ENCODE measurements around the gene MIB2. TPM values are rescaled to one million over a fixed set of nuclear protein-coding genes. Genes with fewer than 3 reads are reported as not detected.
"Not testable (repeated sequence)": the region's sequence is repeated elsewhere in the genome, so short reads cannot be mapped to it uniquely, and the experiment has no call there.

The MIB2 gene
- total RNA-seq, 4 donors from 2014 or later, result 50.5 to 108 (median 98.6) TPM

DNA sequence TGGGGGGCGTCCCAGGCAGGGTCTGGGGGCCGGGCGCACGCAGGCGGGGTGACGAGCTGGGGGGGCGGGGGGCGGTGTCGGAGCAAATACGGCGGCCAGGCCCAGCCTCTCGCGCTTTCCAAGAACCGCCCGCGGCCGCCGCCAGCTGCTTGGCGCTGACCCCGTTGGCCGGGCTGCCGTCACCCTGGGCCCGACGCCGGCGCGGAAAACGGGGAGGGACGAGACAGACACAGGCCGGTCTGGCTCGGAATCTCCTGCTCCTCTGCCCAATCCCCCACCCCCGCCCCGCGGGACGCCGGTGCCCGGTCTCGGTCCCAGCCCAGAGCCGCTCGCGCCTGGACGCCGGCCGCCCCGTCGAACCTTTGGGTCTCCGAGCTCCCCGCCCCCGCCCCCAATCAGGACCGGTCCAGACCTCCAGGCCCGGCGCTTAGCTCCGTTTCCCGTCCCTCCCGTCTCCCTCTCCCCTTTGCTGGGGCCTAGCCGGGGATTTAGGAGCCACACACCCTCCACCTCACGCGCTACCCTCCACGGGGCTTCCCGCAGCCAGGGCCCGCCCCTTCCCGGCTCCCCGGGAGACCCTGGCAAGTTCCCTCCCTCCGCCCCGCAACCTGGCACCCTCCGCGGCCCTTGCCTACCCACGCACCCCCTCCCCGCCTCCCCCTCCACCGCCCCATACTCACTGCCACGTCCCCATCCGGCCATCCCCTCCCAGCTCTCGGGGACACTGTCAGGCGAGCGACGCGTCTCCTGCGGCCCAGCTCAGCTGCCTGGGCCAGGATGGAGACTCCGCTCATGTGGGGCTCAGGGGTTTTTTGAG lies 15.9 kb downstream of the MIB2 start:
- Histone ChIP-seq H3K4me3 (peak overlapping the region in 2 of 4 donors; percentile 35 to 38), H3K27ac (peak overlapping the region in 2 of 4 donors; percentile 72 to 80), H3K4me1 (peaks cover 0 to 23% (median 8%) of the 10 kb centered on the region in 4 donors), H3K9me3 (no peaks in the 10 kb centered on the region), H3K27me3 (peaks cover 0 to 27% of the 10 kb centered on the region in 2 donors), H3K36me3 (peaks cover 0 to 39% (median 4%) of the 10 kb centered on the region in 3 donors)
- DNase-seq (ENCODE audit: low spot score in 2 of 2), result peak in 1 of 2 donors; percentile 36
- TF ChIP-seq POLR2A (IDR thresholded peaks at IDR 0.05) (no peak), EP300 (IDR thresholded peaks at IDR 0.05) (peak in 1 of 2 donors; percentile 19)
- TF ChIP-seq, protein P1, sequence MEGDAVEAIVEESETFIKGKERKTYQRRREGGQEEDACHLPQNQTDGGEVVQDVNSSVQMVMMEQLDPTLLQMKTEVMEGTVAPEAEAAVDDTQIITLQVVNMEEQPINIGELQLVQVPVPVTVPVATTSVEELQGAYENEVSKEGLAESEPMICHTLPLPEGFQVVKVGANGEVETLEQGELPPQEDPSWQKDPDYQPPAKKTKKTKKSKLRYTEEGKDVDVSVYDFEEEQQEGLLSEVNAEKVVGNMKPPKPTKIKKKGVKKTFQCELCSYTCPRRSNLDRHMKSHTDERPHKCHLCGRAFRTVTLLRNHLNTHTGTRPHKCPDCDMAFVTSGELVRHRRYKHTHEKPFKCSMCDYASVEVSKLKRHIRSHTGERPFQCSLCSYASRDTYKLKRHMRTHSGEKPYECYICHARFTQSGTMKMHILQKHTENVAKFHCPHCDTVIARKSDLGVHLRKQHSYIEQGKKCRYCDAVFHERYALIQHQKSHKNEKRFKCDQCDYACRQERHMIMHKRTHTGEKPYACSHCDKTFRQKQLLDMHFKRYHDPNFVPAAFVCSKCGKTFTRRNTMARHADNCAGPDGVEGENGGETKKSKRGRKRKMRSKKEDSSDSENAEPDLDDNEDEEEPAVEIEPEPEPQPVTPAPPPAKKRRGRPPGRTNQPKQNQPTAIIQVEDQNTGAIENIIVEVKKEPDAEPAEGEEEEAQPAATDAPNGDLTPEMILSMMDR (IDR thresholded peaks at IDR 0.05), result no peak
- 4 to 9% methylated on average over 20 to 25 of the region's 79 CpGs for WGBS, 2 donors

DNA sequence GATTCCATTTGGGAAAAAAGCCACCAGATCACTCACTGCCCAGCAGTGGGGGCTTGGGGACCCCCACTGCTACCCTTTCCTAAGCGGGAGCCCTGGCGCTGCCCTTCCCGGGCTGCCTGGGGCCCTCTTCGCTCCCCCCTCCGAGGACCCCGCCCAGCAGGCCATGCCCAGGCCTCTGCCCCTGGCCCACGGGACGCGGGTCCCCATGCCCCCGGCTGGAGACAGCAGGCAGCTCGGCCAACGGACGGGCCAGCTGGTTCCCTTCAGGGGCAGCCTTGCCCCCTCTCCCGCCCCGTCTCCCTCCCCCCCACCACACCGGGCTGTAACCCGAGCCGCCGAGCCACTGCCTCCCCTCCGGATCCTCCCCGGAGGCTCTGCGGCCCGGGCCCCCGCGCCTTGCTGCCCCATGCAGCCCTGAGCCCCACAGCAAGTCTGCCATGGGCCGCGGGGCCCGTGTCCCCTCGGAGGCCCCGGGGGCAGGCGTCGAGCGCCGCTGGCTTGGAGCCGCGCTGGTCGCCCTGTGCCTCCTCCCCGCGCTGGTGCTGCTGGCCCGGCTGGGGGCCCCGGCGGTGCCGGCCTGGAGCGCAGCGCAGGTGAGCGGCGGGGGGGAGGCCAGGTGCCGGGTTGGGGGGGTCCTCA lies 16.6 kb downstream of the MIB2 start, which contains the start of gene MMP23B:
TSS of gene MMP23B (plus strand) at position 392 of the 639 bp plus-strand sequence. CDS start at position 438, 46 bp downstream.
- 2 to 3% methylated on average over 7 to 36 of the region's 48 CpGs for WGBS, 2 donors
- Histone ChIP-seq H3K27ac (peak within 1 kb of the TSS in 2 of 4 donors; percentile 72 to 80), H3K4me3 (peak within 1 kb of the TSS in 2 of 4 donors; percentile 35 to 38), H3K9me3 (no peaks in the 10 kb centered on the region), H3K36me3 (peaks cover 0 to 39% (median 8%) of the 10 kb centered on the region in 3 donors), H3K4me1 (peaks cover 0 to 23% (median 8%) of the 10 kb centered on the region in 4 donors), H3K27me3 (peaks cover 0 to 27% of the 10 kb centered on the region in 2 donors)
- TF ChIP-seq POLR2A (IDR thresholded peaks at IDR 0.05), result no peak
- no peak for DNase-seq (ENCODE audit: low spot score in 2 of 2)

DNA sequence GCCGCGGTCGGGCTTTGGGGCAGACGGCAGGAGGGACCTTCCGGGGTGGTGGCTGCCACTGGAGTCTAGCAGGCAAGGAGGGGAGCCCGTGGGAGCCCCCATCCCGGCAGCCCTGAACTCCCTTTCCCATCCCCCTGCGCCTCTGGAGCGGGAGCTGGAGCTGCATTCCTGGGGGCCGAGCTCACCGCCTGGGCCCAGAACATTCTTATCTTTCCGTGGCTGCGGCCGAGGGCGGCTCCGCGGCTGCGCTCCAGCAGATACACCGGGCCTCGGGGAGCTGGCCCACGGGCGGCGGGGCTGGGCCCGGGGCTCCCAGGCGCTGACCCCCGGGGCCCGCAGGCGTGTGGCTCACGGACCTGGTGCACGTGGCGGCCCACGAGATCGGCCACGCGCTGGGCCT lies 18.1 kb downstream of the MIB2 start:
- H3K27ac ChIP-seq; H3K9me3 ChIP-seq; DNase-seq (ENCODE audit: low spot score in 2 of 2); H3K4me3 ChIP-seq: not testable (repeated sequence)
- peaks cover 0 to 23% (median 8%) of the 10 kb centered on the region in 4 donors for H3K4me1 ChIP-seq
- no CpG with 5 or more reads among the region's 35 CpGs for WGBS, 2 donors
- peaks cover 0 to 27% of the 10 kb centered on the region in 2 donors for H3K27me3 ChIP-seq
- H3K36me3 ChIP-seq, result peaks cover 0 to 39% (median 11%) of the 10 kb centered on the region in 3 donors

DNA sequence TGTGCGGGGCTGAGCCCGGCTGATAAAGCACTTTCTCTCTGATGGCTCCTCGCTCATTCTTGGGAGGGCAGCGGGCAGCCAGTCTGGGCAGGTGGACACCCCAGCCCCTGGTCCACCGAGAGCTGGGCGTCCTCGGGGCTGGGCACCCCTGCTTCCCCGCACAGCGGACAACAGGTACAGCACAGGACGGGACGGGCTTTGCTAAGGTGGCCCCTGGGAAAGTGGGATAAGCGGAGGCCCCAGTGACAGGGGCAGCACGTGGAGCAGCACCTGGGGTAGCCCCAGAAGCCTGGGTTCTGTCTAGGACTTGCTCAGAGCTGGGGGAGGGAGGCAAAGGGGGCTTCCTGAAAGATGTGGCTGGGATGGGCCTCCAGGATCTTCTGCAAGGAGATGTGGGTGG lies 19.3 kb downstream of the MIB2 start:
- H3K9me3 ChIP-seq, H3K27ac ChIP-seq, H3K4me3 ChIP-seq: not testable (repeated sequence)
- H3K36me3 ChIP-seq, result peaks cover 0 to 36% (median 11%) of the 10 kb centered on the region in 3 donors
- peaks cover 0 to 23% (median 8%) of the 10 kb centered on the region in 4 donors for H3K4me1 ChIP-seq
- WGBS, 2 donors, result 92% methylated on average over 6 of the region's 13 CpGs; no CpG with 5 or more reads in 1 of the 2 donors
- peaks cover 0 to 27% of the 10 kb centered on the region in 2 donors for H3K27me3 ChIP-seq
- peak in 1 of 2 donors; percentile 8 for DNase-seq (ENCODE audit: low spot score in 2 of 2)

DNA sequence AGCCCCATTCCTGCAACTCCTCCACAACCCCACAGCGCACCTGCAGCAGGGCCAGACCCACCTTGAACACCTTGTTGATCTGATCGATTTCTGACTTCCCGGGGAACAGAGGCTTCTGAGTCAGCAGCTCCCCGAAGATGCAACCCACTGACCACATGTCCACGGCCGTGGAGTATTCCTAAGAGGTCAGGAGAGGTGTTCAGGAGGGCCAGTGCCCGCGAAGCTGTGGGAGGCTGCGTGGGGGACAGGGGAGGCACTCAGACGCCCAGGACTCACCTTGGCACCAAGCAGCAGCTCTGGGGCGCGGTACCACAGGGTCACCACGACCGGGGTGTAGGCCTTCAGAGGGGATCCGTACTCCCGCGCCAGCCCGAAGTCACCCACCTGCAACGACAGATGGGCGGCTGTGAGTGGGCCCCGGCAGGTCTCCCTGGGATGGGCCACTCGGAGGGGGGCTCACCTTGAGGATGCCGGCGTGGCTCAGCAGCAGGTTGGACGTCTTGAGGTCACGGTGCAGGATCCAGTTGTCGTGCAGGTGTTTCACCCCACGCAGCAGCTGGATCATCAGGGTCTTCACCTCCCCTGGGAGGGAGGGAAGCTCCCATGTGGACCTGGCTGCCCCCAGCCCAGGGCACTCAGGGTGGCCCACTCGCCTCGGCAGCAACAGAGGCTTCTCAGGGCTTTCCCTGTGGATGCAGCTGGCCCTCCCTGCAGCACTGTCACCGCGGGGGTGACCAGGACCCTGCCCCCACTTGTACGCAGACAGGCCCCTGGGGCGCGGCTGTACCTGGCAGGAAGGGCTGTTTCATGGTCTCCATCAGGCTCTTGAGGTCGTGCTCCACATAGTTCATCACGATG lies 21.6 kb downstream of the MIB2 start:
- H3K27ac ChIP-seq, H3K4me3 ChIP-seq, H3K4me1 ChIP-seq, H3K9me3 ChIP-seq, H3K27me3 ChIP-seq: not testable (repeated sequence)
- H3K36me3 ChIP-seq, result peaks cover 0 to 49% (median 11%) of the 10 kb centered on the region in 3 donors
- peak in 1 of 2 donors; percentile 11 for DNase-seq (ENCODE audit: low spot score in 2 of 2)
- WGBS, 2 donors, result 92 to 96% methylated on average over 21 to 27 of the region's 37 CpGs

DNA sequence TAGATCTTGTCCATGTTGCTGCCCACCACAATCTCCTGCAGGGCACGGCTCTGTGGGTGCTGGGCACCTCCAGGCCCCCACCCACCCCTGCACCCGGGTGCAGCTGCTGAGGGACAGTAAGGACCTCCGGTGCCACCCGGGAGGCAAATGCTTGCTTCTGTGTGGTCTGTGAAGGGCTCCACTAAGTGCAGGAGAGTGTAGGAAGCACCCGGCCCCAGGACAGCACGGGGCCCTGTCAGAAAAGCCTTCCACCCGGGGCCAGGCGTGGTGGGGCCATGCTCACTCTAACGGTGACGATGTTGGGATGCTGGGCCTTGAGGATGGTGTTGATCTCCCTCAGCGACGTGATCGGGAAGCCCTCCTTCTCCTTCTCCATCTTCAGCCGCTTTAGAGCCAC lies 22.2 kb downstream of the MIB2 start:
- H3K27me3 ChIP-seq, H3K27ac ChIP-seq, H3K4me3 ChIP-seq, H3K4me1 ChIP-seq, H3K9me3 ChIP-seq: not testable (repeated sequence)
- H3K36me3 ChIP-seq, result peaks cover 0 to 49% (median 11%) of the 10 kb centered on the region in 3 donors
- WGBS, 2 donors, result 86 to 92% methylated on average over 4 to 14 of the region's 14 CpGs
- DNase-seq (ENCODE audit: low spot score in 2 of 2), result peak in 1 of 2 donors; percentile 5

DNA sequence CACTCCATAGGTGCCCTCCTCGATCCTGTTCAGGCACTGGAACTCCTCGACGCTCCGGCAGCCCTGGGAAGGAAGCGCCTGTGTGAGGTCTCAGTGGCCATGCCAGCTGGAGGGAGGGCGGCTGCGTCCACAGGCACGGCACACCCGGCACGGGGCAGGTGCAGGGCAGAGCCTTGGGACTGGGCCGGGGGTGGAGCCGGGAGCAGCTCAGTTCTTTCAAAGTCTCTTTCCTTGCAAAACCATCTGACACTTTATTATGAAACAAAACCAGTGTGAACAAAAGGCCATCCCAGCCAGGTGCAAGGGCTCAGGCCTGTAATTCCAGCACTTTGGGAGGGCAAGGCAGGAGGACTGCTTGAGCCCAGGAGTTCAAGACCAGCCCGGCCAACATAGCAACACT lies 23.2 kb downstream of the MIB2 start:
- DNase-seq (ENCODE audit: low spot score in 2 of 2), result peak in 1 of 2 donors; percentile 13
- not testable (repeated sequence) for H3K9me3 ChIP-seq, H3K4me3 ChIP-seq, H3K4me1 ChIP-seq, H3K27ac ChIP-seq, H3K27me3 ChIP-seq
- peaks cover 0 to 51% (median 11%) of the 10 kb centered on the region in 3 donors for H3K36me3 ChIP-seq
- WGBS, 2 donors, result 62 to 95% methylated on average over 3 to 8 of the region's 13 CpGs

DNA sequence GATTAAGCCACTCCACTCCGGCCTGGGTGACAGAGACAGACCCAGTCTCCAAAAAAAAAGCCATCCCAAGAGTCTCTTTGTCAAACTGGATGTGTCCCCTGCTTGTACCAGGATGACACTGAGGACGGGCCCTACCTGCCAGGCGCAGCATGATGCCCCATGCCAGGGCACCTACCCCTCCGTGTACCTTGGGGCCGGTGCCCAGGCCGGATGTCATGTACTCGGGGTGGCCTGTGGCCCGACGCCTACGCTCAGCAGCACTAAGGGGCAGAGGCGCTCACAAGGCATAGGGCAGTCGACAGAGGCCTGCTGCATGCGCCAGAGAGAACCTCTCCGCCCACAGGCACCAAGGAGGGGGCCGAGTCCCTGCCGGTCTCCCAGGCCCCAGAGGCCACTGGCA lies 24.1 kb downstream of the MIB2 start:
- WGBS, 2 donors, result 85 to 92% methylated on average over 6 to 14 of the region's 16 CpGs
- H3K27me3 ChIP-seq; H3K4me3 ChIP-seq; H3K9me3 ChIP-seq; H3K27ac ChIP-seq; DNase-seq (ENCODE audit: low spot score in 2 of 2); H3K4me1 ChIP-seq: not testable (repeated sequence)
- H3K36me3 ChIP-seq, result peaks cover 0 to 51% (median 11%) of the 10 kb centered on the region in 3 donors

DNA sequence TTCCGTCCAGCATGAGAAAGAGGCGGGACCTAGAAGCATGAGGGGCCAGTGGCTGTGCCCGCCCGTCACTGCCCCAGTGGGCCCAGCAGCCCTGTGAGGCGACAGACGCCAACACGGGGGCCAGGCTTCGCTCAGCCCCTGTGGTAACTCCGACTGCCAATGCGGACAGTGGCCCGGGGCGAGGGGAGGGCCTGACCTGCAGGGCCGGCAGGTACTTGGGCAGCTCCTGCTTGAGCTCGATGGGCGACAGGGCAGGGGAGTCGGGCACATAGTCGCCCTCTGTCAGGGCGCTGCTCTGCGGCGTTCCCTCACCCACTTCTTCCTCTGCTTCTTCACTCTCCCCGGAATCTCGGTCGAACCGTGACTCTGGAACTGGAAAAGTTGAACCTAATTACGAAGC lies 24.8 kb downstream of the MIB2 start:
- H3K27me3 ChIP-seq; H3K4me3 ChIP-seq; H3K27ac ChIP-seq; DNase-seq (ENCODE audit: low spot score in 2 of 2); H3K4me1 ChIP-seq; H3K9me3 ChIP-seq: not testable (repeated sequence)
- 100% methylated on average over 1 of the region's 25 CpGs; no CpG with 5 or more reads in 1 of the 2 donors for WGBS, 2 donors
- H3K36me3 ChIP-seq, result peaks cover 0 to 54% (median 11%) of the 10 kb centered on the region in 3 donors

DNA sequence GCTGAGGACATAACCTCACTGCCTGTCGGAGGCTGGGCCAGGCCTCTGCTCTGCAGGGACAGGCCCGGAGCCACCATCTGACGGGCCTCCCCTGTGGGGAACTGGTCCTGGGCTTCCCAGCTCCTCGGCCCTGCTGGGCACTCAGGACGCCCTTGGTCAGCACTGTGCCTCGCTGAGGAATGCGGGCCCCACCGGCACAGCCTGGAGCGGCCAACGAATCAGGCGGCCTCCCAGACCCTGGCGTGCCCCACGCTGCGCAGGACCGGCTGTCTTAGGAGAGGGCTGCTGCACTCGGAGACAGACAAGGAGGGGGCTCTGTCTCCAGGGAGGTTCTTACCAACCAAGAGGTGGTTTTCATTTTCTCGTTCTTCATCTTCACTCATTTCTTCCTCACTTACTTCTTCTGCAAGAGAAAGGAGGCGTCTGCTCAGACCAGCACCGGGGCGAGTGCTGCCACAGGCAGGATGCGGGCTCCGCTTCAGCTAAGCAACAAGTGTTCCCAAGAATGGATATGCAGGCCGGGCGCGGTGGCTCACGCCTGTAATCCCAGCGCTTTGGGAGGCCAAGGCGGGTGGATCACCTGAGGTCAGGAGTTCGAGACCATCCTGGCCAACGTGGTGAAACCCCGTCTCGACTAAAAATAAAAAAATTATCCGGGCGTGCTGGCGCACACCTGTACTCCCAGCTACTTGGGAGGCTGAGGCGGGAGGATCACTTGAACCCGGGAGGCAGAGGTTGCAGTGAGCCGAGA lies 25.6 kb downstream of the MIB2 start:
- H3K27me3 ChIP-seq; H3K4me3 ChIP-seq; DNase-seq (ENCODE audit: low spot score in 2 of 2); H3K9me3 ChIP-seq; H3K4me1 ChIP-seq; H3K27ac ChIP-seq: not testable (repeated sequence)
- H3K36me3 ChIP-seq, result peaks cover 0 to 58% (median 11%) of the 10 kb centered on the region in 3 donors
- WGBS, 2 donors, result 91 to 93% methylated on average over 16 to 17 of the region's 38 CpGs

All from tibial nerve (tissue), 4 donors.